Mesendoderm (in vitro differentiated cells): ENCODE data around the gene SPATA2L.

Source experiments
- DNase-seq: peaks from one replicate; pipeline ENCODE4 v3.0.0; 2013
- H2AK5ac ChIP-seq: 2 replicates; pipeline ENCODE4 v1.6.1; 2013; ENCODE audit warnings: low read length, inconsistent platforms
- H2BK120ac ChIP-seq: 2 replicates; pipeline ENCODE4 v1.6.1; 2013; ENCODE audit warnings: low read depth, mild to moderate bottlenecking, low read length, moderate library complexity, mixed read lengths
- H2BK15ac ChIP-seq: replicated peaks from 2 replicates; pipeline ENCODE4 v1.6.1; 2013; ENCODE audit warnings: low read depth, mild to moderate bottlenecking, moderate library complexity
- H2BK5ac ChIP-seq: 2 replicates; pipeline ENCODE4 v1.6.1; 2013; ENCODE audit warnings: low read length, inconsistent platforms
- H3K18ac ChIP-seq: 2 replicates; pipeline ENCODE4 v1.6.1; 2013; ENCODE audit warnings: mild to moderate bottlenecking, low read length, mixed read lengths
- H3K23ac ChIP-seq: one replicate; pipeline ENCODE4 v1.6.1; 2013; ENCODE audit warnings: low read length
- H3K27ac ChIP-seq: 2 replicates; pipeline ENCODE4 v1.5.1; 2013; ENCODE audit warnings: low read depth, mild to moderate bottlenecking, inconsistent platforms, low read length, moderate library complexity
- H3K27me3 ChIP-seq: 2 replicates; pipeline ENCODE4 v1.6.1; 2013; ENCODE audit warnings: low read length, control low read depth, mild to moderate bottlenecking, inconsistent platforms; ENCODE audit not compliant: insufficient read depth, poor library complexity
- H3K36me3 ChIP-seq: 2 replicates; pipeline ENCODE4 v1.6.1; 2013; ENCODE audit warnings: low read length, inconsistent platforms; ENCODE audit not compliant: control insufficient read depth, insufficient read depth
- H3K4ac ChIP-seq: one replicate; pipeline ENCODE4 v1.6.1; 2013; ENCODE audit warnings: low read depth, mild to moderate bottlenecking, low read length, moderate library complexity
- H3K4me1 ChIP-seq: 2 replicates; pipeline ENCODE4 v1.6.1; 2013; ENCODE audit warnings: low read depth, low read length, inconsistent platforms; ENCODE audit not compliant: control insufficient read depth
- H3K4me2 ChIP-seq: 2 replicates; pipeline ENCODE4 v1.6.1; 2013; ENCODE audit warnings: low read length
- H3K4me3 ChIP-seq: 2 replicates; pipeline ENCODE4 v1.5.1; 2013; ENCODE audit warnings: mild to moderate bottlenecking, low read length
- H3K56ac ChIP-seq: one replicate; pipeline ENCODE4 v1.6.1; 2013; ENCODE audit warnings: low read length
- H3K79me1 ChIP-seq: 2 replicates; pipeline ENCODE4 v1.6.1; 2013; ENCODE audit warnings: low read length, inconsistent platforms
- H3K79me2 ChIP-seq: 2 replicates; pipeline ENCODE4 v1.6.1; 2013; ENCODE audit warnings: mild to moderate bottlenecking, low read length; ENCODE audit not compliant: control insufficient read depth, insufficient read depth
- H3K9ac ChIP-seq: 2 replicates; pipeline ENCODE4 v1.6.1; 2013; ENCODE audit warnings: low read length, inconsistent platforms
- H4K5ac ChIP-seq: one replicate; pipeline ENCODE4 v1.6.1; 2013; ENCODE audit warnings: low read length
- H4K8ac ChIP-seq: one replicate; pipeline ENCODE4 v1.6.1; 2013; ENCODE audit warnings: low read depth, mild to moderate bottlenecking, control low read depth, low read length, moderate library complexity
- WGBS: extraction: QIAGEN DNeasy Blood & Tissue Kit; methylation state at CpG from one replicate; pipeline ENCODE4 v1.1.7; 2013; ENCODE audit warnings: low lambda C conversion rate, missing lambda C conversion rate; ENCODE audit not compliant: insufficient coverage; ENCODE audit errors: extremely low coverage; 5-methylcytosine and 5-hydroxymethylcytosine counted together

Gene SPATA2L

GRCh38 chr16:89717688-89718505 lies 16.4 kb upstream of the SPATA2L start:
- no peak overlapping the region for H2BK15ac ChIP-seq
- WGBS = no CpG with 5 or more reads among the region's 24 CpGs
- no peak overlapping the region for H4K8ac ChIP-seq
- no peak overlapping the region for H2AK5ac ChIP-seq
- H3K56ac ChIP-seq = no peak overlapping the region
- H3K4ac ChIP-seq = no peak overlapping the region
- no peak overlapping the region for H3K23ac ChIP-seq
- H4K5ac ChIP-seq = no peak overlapping the region
- no peak for DNase-seq
- no peak overlapping the region for H3K4me2 ChIP-seq
- no peak overlapping the region for H3K9ac ChIP-seq
- H3K27me3 ChIP-seq = no peaks in the 10 kb centered on the region
- no peak overlapping the region for H3K27ac ChIP-seq
- H3K36me3 ChIP-seq = no peaks in the 10 kb centered on the region
- H3K79me2 ChIP-seq = no peaks in the 10 kb centered on the region
- H3K4me1 ChIP-seq = peaks cover 4% of the 10 kb centered on the region
- no peak overlapping the region for H3K4me3 ChIP-seq
- no peak overlapping the region for H2BK5ac ChIP-seq
- H2BK120ac ChIP-seq = no peak overlapping the region
- H3K18ac ChIP-seq = no peak overlapping the region
- H3K79me1 ChIP-seq = peaks cover 4% of the 10 kb centered on the region

DNA sequence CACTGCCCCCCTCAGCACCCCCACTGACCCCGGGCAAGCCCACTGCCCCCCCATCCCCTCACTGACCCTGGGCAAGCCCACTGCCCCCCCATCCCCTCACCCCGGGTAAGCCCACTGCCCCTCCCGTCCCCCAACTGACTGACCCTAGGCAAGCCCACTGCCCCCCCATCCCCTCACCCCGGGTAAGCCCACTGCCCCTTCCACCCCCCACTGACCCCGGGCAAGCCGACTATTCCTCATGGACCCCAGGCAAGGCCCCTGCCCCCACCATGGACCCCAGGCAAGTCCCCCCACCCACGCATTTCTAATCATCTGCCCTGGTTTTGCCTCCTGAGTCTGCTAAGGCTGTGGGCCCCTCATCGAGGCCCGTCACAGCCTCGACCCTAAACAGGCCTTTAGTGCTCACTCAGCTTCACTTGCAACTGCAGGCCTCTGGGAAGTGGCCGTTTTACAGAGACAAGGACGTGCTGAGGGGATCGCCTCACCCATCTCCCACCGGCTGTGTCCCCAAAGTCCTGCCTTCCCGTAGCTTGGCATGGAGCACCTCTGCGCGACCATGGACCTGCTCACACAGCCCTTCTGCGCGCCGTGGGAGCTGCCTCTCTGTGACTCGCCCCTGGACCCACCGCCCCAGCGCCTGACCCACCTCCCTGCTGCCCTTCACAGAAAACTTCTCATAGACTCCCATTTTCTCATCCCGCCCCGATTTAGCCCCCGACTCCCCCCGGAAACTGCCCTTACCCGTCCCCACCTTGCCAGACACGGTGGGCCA lies 15.6 kb upstream of the SPATA2L start:
- Histone ChIP-seq H3K4me1 (no peaks in the 10 kb centered on the region), H3K4me2 (no peak overlapping the region), H4K5ac (no peak overlapping the region), H3K4ac (no peak overlapping the region), H3K56ac (no peak overlapping the region), H3K4me3 (no peak overlapping the region), H4K8ac (no peak overlapping the region), H2AK5ac (no peak overlapping the region), H2BK5ac (no peak overlapping the region), H3K27me3 (no peaks in the 10 kb centered on the region), H3K79me1 (no peaks in the 10 kb centered on the region), H2BK15ac (no peak overlapping the region), H3K18ac (no peak overlapping the region), H3K23ac (no peak overlapping the region), H3K27ac (no peak overlapping the region), H3K36me3 (no peaks in the 10 kb centered on the region), H3K79me2 (no peaks in the 10 kb centered on the region), H3K9ac (no peak overlapping the region), H2BK120ac (no peak overlapping the region)
- WGBS = no CpG with 5 or more reads among the region's 29 CpGs
- DNase-seq = no peak

- H3K4me2 ChIP-seq = no peak overlapping the region
- H4K5ac ChIP-seq = no peak overlapping the region
- no peak overlapping the region for H4K8ac ChIP-seq
- no CpG with 5 or more reads among the region's 15 CpGs for WGBS
- no peaks in the 10 kb centered on the region for H3K79me1 ChIP-seq
- H3K79me2 ChIP-seq = no peaks in the 10 kb centered on the region
- H3K9ac ChIP-seq = no peak overlapping the region
- H3K18ac ChIP-seq = no peak overlapping the region
- H3K36me3 ChIP-seq = no peaks in the 10 kb centered on the region
- DNase-seq = no peak
- no peak overlapping the region for H3K4ac ChIP-seq
- no peak overlapping the region for H3K23ac ChIP-seq
- H3K4me1 ChIP-seq = no peaks in the 10 kb centered on the region
- no peaks in the 10 kb centered on the region for H3K27me3 ChIP-seq
- H2AK5ac ChIP-seq = no peak overlapping the region
- H3K56ac ChIP-seq = no peak overlapping the region
- no peak overlapping the region for H3K4me3 ChIP-seq
- no peak overlapping the region for H2BK15ac ChIP-seq
- no peak overlapping the region for H2BK120ac ChIP-seq
- H3K27ac ChIP-seq = no peak overlapping the region
- no peak overlapping the region for H2BK5ac ChIP-seq
These were observed 15.0 kb upstream of the SPATA2L start for GRCh38 chr16:89716493-89716892.

DNA sequence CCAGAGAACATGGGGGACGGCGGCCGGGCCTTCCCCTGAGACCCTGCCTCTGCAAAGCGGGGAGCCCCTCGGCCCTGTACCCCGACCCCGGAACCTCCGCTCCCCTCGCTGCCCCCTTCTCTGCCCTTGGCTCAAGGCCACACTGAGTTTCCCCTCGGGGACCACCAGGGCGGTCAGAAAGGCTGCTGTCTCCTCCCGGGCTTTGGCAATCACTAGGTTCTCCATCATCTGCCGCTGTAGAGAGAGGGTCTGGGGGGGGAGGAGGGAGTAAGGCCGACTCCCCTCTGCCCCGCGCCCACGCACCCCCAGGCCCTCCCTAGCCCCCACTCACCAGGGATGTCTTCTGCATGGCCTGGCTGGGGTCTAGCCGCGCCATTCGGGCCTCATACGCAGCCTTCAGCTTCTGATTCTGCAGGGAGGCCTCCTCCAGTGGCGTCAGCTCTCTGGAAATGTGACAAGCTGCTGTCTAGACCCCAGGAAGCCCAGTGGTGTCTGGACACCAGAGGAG lies 10.8 kb upstream of the SPATA2L start:
- Histone ChIP-seq H2AK5ac (no peak overlapping the region), H3K9ac (peak overlapping the region; percentile 88), H2BK120ac (no peak overlapping the region), H3K18ac (no peak overlapping the region), H3K4me2 (peak overlapping the region; percentile 3), H3K79me2 (no peaks in the 10 kb centered on the region), H3K79me1 (no peaks in the 10 kb centered on the region), H2BK5ac (no peak overlapping the region), H3K4me1 (no peaks in the 10 kb centered on the region), H3K4ac (no peak overlapping the region), H4K8ac (no peak overlapping the region), H4K5ac (no peak overlapping the region), H3K56ac (peak overlapping the region; percentile 93), H3K23ac (no peak overlapping the region), H3K27me3 (no peaks in the 10 kb centered on the region), H3K36me3 (no peaks in the 10 kb centered on the region), H3K27ac (no peak overlapping the region), H3K4me3 (peak overlapping the region; percentile 66), H2BK15ac (no peak overlapping the region)
- peak; percentile 33 for DNase-seq
- WGBS = no CpG with 5 or more reads among the region's 22 CpGs

DNA sequence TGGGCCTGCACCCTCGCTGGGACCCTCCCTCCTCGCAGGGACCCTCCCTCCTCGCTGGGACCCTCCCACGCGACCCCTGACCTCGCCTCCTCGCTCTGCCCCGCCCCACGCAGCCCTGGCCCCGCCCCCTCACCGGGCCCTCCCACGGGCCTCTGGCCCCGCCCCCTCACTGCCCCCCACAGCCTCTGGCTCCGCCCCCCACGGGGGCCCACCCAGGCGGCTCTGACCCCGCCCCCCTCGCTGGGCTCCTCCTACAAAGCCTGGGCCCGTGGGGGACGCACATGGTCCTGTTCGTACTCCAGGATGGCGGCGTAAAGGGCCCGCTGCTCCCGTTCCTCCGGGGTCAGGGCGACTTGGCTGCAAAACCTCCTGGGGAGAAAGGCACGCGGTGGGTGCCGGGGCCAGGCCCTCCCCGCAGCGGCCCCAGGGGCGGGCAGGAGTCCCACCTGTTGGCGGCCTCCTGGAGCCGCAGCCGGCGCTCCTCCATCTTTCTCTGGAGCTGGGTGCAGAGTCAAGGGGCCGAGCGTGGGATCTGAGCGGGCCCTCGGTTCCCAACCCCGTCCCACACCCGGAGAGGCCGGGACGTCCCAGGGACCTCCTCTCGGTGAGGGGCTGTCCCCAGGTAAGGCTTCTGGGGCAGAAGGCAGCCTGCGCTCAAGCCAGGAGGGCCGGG lies 10.2 kb upstream of the SPATA2L start:
- no peaks in the 10 kb centered on the region for H3K27me3 ChIP-seq
- H3K27ac ChIP-seq = no peak overlapping the region
- H2AK5ac ChIP-seq = no peak overlapping the region
- no peak overlapping the region for H4K8ac ChIP-seq
- no CpG with 5 or more reads among the region's 48 CpGs for WGBS
- H3K9ac ChIP-seq = peak overlapping the region; percentile 88
- peak overlapping the region; percentile 13 for H3K18ac ChIP-seq
- no peaks in the 10 kb centered on the region for H3K36me3 ChIP-seq
- H3K79me1 ChIP-seq = no peaks in the 10 kb centered on the region
- DNase-seq = peak; percentile 72
- H2BK120ac ChIP-seq = no peak overlapping the region
- H3K56ac ChIP-seq = peak overlapping the region; percentile 93
- H2BK15ac ChIP-seq = no peak overlapping the region
- no peaks in the 10 kb centered on the region for H3K4me1 ChIP-seq
- H4K5ac ChIP-seq = no peak overlapping the region
- H3K79me2 ChIP-seq = no peaks in the 10 kb centered on the region
- no peak overlapping the region for H3K4ac ChIP-seq
- H2BK5ac ChIP-seq = no peak overlapping the region
- no peak overlapping the region for H3K23ac ChIP-seq
- peak overlapping the region; percentile 66 for H3K4me3 ChIP-seq
- peak overlapping the region; percentile 3 for H3K4me2 ChIP-seq
